HG02852 (cell line): ENCODE data around the gene TOPORS.
"Not testable (repeated sequence)": the region's sequence is repeated elsewhere in the genome, so short reads cannot be mapped to it uniquely, and the experiment has no call there.

Experiments
- ATAC-seq: cut with Tn5 transposase; IDR thresholded peaks from one replicate; pipeline ENCODE4 v1.9.1; 2021; ENCODE audit warnings: mild to moderate bottlenecking, moderate library complexity; ENCODE audit not compliant: unreplicated experiment

TOPORS gene

DNA sequence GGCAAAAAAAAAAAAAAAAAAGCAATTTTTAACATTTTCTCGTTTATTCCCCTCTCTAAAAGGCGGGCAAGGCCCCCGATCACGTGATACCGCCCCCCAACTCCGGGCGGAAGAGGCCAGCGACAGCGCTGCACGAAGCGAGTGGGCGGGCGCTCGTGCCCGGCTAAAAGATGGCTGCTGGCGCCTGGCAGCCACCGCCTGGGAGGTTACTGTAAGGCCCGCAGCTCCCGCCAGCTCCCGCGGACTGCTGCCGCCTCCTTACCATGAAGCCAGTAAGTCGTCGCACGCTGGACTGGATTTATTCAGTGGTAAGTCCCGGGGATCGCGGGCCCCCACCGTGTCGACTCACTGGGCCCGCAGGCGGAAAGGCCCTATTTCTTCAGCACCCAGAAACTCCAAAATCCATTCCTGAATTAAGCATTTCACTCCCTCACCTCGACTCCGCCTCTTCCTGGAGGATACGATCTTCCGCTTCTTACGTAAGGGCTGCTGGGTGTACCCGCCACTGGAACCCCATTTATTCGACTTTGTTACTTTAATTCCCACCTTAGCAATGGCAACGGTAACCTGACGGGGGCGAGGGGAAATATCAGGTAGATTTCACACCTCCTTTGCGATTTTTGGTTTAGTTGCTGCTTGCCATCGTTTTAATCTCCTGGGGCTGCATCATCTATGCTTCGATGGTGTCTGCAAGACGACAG lies at the start of gene TOPORS, which contains the start of gene SMIM27:
Gene TOPORS (minus strand): TSS at position 415 of the 701 bp plus-strand sequence. CDS start 150 bp downstream, at position 265.
Gene SMIM27 (plus strand): TSS at position 156 of the 701 bp plus-strand sequence. CDS start 108 bp downstream, at position 264.
- ATAC-seq = peak; percentile 67

DNA sequence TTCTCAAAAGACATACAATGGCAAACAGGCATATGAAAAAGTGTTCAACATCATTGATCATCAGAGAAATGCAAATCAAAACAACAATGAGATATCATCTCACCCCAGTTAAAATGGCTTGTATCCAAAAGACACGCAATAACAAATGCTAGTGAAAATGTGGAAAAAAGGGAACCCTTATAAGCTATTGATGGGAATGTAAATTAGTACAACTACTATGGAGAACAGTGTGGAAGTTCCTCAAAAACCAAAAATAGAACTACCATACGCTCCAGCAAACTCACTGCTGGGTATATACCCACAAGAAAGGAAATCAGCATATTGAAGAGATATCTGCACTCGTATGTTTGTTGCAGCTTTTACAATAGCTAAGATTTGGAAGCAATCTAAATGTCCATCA lies 46.6 kb upstream of the TOPORS start:
- ATAC-seq = not testable (repeated sequence)

DNA sequence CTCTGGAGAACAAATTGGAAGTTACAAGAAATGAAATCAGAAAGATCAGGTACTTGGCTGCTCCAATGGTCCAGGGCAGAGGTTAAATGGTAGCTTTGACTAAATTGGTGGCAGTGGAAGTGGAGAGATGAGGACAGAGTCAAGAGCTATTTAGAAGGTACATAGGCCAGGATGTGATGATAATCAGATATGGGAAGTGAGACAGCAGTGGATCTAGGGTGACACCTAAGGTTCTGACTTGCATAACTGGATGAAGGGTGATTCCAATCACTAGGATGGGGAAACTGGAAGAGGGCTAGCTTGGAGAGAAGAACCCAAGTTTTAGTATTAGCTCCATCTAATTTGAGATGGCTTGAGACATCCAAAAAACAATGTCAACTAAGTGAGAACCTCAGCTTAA lies 44.5 kb upstream of the TOPORS start:
- no peak for ATAC-seq

DNA sequence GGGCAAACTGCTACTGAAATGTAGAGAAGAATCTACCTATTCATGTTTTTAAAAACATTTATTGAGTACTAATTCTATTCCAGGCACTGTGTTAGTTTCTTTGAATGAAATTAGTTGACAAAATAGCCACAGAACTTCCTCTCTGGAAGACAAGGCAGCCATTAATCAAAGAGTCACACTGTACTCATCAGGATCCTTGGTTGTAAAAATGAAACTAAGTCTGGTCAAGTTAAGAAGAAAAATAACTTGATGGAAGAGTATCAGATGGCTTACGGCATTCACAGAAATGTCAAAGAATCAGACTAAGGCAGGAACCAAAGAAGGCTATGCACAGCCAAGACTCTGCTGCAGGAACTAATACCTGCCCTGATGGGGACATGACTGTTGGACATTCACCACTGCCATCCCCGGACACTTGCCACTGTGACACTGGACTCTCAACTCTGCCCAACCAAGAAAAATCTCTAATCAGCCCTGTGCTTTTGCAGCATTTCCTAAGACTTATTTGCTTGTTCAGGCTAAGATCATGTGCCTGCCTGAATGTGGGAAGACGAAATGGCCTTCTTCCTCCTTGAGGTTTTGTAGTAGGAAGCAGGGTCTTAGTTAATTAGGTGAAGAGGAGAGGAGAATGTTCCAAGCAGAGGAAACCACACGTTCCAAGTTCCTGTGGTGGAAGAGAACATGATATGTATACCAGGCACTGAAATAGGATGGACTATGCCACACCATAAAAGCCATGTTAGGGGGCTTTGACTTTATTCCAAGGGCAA lies 43.9 kb upstream of the TOPORS start:
- no peak for ATAC-seq

DNA sequence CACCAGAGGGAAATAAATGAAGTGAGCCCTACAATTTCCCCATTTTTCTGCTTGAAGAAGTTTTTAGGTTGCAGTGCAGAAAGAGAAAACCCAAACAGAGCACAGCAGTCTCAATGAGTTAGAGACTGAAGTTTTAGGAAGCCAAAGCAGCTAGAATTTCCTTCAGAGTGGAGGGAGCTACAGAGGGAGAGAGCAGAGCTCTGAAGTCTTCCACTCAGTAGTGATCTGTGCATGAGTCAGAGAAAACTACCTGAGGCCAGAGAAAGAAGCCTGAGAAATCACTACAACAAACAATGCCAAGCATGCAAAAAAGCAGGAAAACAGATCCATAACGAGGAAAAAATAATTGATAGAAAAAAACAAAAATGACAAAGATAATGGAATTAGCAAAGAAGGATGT lies 38.5 kb upstream of the TOPORS start:
- no peak for ATAC-seq

DNA sequence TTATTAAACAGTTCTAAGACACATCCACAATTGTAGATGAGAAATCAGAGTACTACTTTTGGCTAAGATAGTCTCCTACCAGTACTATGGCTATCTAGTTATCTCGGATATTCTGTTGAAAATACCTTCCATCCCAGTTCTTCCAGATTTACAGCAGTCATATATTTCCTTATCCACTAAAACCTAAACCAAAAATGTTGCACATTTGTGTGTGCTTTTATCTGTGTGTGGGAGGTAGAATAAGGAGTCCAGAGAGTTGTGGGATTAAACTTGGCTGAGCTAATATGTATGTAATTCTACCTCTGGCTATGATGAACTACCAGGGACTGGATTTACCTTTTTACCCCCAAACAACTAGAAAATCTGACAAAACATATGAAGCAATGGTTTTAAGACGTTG lies 38.1 kb upstream of the TOPORS start:
- no peak for ATAC-seq

DNA sequence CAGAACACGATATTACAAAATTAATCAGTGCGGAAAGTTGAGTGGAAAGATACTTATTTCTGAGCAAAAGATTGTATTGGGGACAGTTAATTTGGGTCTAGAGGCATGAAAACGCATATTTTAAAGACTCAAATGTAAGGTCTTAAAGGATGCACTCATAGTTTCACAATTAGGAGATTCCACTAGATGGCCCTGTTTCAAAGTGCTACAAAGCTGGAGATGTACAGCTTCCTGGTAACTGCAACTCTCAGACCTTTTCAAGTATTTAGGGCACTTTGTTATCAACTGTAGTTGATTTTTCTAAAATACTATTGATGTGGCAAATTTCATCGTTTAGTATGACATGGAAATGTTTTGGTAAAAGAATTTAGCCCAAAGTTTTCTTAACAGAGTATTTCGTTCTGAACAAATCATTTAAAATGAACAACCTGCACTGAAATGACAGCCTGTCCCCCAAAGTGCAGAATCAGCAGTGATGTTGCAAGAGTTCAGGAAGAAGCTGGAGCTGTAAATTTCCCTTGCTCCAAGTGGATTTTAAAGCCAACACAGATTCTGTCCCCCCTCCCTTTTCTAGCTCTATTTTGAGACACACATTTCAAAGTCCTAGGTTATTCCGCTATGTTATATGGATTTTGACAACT lies 36.8 kb upstream of the TOPORS start:
- no peak for ATAC-seq

DNA sequence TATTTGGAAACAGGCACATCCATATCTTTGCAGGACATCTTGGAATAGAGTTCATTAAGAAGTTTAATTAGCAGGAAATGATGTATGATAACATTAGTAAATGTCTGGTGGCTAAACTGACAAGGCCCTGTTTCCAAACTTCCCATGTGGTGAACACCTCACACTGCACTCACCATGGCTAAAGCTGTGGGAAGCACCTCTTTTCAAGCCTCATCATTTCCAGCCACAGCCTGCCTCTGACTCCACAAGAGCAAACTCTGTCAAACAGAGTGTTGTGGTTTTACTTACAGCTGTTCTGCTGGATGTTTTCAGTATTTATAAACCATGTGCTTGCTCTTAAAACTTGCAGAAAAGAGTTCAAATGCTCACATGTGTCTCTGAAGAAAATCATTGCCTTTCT lies 35.5 kb upstream of the TOPORS start:
- ATAC-seq = peak; percentile 79

DNA sequence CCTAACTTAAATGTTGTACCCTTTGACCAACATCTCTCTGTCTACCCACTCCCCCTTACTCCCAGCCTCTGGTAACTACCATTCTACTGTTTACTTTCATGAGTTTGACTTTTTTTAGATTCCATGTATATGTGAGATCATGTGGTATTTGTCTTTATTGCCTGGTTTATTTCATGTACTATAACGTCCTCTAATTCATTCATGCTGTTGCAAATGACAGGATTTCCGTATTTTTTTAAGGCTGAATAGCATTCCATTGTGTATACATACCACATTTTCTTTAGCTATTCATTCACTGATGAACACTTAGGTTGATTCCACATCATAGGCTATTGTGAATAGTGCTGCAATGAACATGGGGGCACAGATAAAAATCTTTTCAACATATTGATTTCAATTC lies 32.4 kb upstream of the TOPORS start:
- ATAC-seq = no peak

DNA sequence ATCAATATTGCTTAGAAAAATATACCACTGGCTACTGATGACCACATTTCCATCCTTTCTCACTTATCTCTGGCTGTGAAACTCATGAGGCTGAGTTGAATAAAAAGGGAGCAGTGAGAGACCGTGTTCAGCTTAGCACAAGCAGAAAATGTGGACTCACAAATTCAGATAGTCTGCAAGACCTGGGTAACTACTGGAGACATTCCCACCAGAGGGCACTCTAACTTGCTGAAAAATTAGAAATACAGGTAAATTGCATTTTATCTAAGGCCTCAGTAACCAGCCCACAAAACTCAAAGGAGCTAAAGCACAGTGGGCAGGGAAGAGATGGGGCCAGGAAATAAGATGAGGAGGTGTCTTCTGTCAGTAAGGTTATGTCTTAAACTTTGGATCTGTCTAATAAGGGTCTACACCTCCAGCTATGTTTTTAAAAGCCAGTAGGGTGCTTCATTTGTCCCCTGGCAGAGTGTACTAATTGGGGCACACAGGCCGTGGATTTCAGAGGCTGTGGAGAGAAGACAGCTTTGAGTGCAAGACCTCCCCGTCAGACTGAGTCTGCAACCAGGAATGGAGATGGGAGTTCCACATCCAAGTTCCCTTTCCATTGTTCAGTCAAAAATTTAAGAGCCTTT lies 29.2 kb upstream of the TOPORS start:
- ATAC-seq = no peak

DNA sequence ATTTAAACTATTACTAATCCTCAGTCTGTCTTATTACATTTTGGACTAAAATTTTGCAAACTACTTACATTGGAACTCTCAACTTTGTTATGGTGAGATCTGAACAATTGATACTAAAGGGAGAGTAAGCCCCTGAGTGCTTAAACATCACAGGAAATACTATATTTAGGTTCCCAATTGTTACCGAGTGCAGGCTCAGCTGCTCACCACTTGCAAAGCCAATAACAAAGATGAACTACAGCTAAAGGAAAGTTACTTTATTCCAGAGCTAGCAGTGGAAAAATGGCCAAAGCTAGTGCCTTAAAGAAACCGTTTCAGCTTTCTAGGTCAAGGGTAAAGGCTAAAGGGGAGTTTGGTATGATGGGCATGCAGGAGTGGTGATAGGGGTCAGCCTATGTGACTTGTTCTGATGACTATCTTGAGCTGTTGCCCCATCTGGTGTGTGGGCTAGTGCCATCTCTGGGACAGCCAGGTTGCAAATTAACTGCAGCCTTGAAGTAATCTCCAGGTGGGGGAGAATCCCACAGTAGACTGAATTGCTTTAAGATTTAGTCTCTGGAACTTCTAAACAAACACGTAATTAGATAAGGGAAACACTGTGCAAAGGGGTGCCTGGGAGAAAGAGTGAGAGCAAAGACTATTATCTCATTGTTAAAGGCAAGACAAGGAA lies 28.4 kb upstream of the TOPORS start:
- ATAC-seq = no peak

DNA sequence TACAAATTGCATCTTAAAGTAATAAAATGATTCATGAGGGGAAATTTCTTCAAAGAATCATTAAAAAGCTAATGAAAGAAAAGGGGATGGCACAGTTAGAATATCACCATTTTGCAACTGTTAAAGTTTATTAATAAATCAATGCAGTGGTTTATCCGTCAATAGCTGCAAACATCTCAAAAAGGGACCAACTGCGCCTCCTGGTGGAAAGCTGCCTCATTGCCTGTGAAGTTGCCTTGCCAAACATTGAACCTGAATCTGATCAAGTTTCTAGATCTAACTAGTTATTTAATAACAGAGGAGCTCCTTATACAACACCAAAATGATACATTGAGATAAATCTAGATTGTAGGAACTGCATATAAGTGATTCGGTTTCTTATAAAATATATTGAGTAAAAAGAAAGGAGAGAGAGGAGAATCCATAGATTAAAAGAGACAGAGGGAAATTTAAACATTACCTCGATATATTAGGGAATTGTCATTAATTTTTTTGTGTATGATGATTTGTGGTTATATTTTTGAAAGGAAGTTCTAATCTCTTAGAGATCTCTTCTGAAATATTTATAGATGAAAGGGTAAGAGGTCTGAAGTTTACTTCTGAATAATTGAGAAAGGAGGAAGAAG lies 27.4 kb upstream of the TOPORS start:
- peak; percentile 44 for ATAC-seq

DNA sequence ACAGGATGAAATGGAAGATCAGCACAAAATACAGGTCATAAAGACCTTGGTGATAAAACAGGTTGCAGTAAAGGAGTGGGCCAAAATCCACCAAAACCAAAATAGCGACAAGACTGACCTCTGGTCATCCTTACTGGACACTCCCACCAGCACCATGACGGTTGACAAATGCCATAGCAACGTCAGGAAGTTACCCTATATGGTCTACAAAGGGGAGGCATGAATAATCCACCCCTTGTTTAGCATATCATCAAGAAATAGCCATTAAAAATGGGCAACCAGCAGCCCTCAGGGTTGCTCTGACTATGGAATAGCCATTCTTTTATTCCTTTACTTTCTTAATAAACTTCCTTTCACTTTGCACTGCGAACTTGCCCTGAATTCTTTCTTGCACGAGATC lies 26.6 kb upstream of the TOPORS start:
- no peak for ATAC-seq

DNA sequence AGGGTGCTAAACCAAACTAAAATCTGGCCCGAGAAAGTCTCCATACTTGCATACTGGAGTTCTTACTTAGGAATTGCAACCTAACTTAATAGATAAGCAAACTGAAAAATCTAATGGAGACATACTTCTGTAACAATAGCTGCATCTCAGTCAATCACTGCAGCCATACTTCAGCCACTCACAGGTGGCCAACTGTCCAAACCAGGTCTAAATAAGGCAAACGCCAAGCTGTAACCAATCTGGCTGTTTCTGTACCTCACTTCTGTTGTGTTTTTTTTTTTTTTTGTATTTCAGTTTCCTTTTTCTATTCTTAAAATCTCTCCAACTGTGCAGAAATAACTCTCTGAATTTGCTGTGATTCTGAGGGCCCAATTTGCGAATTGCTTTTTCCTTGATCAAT lies 24.9 kb upstream of the TOPORS start:
- no peak for ATAC-seq

DNA sequence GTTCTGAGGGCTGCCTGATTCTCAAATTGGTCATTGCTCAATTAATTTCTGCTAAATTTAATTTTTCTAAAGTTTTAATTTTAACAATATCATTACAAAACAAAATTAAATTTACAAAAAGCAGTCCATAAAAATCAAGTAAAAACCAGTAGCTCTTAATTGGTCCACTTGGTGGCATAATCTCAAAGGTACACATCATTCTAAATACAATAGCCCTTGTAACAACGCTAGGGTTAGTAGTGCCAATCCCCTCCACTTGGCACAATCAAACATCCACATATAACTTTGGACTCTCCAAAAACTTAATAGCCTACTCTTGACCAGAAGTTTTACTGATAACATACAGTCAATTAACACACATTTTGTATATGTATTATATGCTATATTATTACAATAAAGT lies 22.5 kb upstream of the TOPORS start:
- no peak for ATAC-seq

DNA sequence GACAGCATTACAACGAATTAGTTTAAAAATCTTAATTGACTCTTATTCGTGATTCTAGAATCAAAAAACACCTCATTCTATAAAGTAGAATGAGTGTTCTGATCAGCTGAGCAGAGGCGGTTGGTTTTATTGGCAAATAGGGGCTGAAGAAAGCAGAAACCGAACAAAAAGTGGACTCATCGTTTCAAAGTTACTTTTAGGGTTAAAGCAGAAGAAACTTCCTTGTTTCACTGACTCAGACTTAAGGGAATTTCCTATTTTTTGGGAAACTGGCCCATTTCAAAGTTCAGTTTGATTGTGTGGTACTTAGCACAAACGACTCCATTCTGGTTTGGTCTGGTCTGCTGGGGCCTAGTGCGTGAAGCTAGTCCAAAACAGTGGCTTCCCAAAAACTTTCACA lies 21.4 kb upstream of the TOPORS start:
- no peak for ATAC-seq

DNA sequence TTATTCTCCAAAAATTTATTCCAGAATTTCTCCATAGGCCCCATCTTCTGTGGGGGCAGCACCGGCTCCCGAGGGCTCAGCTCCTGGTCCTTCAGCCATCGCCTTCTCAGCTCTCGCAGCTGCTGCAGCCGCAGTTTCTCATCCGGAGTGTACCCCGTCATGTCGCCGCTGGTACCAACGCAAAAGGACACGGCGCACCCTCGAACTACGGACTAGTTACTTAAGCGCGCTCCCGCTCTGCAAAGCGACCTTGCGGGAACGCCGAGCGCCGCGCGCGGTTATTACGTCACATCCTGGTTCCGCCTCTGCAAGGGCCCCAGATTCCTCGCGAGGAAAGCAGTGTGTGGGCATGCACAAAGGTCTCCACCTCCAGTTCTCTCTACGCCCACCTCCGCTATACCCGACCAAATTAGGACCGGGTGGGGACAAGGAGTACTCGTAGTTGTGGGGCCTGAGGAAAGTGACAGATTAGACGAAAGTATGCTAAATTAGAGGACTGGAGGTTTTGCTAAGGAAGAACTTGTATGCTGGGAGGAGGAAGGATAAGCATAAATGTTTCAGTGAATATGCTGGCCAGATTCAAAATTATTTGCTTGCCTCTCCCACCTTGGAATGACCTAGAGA lies 20.6 kb upstream of the TOPORS start, which contains the start of gene NDUFB6:
Gene NDUFB6 (minus strand): TSS at position 260 of the 624 bp plus-strand sequence. CDS start 99 bp downstream, at position 161.
- peak; percentile 78 for ATAC-seq

DNA sequence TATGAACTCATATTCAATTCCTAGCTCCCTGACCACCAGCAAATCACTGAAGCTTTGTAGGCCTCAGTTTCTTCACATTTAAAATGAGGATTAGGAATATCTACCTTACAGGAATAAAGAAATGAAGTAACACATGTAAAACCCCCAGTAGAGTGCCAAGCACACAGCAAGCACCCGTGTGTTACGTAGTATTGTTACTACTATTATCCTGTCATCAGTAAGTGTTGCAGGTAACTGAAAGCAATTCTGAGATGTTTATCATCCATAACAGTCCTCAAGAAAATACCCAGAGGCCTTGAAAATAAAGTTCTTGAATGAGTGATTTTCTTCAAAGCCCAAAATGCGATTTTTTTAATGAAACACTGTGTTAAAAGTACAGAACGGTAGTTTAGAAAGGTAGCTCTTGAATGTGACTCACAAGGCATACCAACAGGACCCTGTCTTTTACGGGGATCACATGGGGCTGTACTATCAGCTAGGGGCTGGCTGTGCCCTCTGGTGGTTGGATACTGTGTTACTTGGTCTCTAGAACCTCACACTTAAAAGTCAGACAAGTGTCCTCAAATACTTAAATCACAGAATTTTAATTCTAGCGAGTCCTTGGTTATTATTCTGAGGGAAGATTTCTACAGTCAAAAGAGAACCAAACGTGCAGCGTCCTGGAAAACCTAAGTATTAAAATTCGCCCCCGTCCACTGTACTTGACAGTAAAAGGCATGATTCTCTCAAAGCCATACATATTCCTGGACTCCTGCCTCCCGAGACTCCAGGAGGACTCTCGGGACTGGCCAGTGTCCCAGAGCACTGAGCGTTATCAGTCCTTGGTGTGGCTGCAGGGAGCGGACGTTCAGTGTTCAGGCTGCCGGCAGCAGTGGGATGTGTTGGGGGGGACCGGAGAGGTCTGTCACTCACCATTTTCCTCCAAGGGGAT lies 19.8 kb upstream of the TOPORS start:
- ATAC-seq = peak; percentile 87

DNA sequence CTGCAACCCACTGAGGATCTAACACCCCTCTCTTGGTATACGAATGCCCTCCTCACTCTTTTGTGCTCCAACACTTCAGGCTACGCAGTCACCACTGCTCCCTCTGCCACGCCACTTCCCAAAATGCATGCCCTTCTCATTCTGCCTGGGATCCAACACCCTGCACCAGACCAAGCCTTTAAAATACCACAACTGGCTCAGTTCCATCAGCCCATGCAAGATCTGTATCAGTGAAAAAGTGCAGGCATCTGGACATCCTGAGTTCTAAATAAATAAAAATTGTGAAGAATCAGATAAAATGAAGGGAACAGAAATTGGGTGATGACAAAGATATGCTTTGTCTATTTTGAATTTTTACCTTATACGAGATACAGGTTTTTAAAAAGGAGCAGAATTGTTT lies 17.9 kb upstream of the TOPORS start:
- ATAC-seq = no peak
